ENCODE data around the gene FHIT.
"Not testable (repeated sequence)": the region's sequence is repeated elsewhere in the genome, so short reads cannot be mapped to it uniquely, and the experiment has no call there.

The FHIT gene

GRCh38 chr3:61224823-61225222 is 26.4 kb downstream of the FHIT start:
- no peak for DNase-seq

- no peak for DNase-seq
These were observed 27.8 kb downstream of the FHIT start for GRCh38 chr3:61223451-61223850.

GRCh38 chr3:61222467-61222866 is 28.8 kb downstream of the FHIT start:
- no peak for DNase-seq

- no peak for DNase-seq
These were observed 29.4 kb downstream of the FHIT start for GRCh38 chr3:61221759-61222362.

- DNase-seq = no peak
These were observed 32.7 kb downstream of the FHIT start for GRCh38 chr3:61218504-61218903.

GRCh38 chr3:61216171-61216570 is 35.1 kb downstream of the FHIT start:
- not testable (repeated sequence) for DNase-seq

GRCh38 chr3:61202086-61202485 is 49.2 kb downstream of the FHIT start:
- DNase-seq = no peak

GRCh38 chr3:61201071-61201470 is 50.2 kb downstream of the FHIT start:
- DNase-seq = no peak

GRCh38 chr3:61200270-61200669 is 51.0 kb downstream of the FHIT start:
- no peak for DNase-seq

- DNase-seq = peak; percentile 18
These were observed 51.4 kb downstream of the FHIT start for GRCh38 chr3:61199843-61200242.

- no peak for DNase-seq
These were observed 56.2 kb downstream of the FHIT start for GRCh38 chr3:61194892-61195538.

- DNase-seq = peak; percentile 60
These were observed 59.0 kb downstream of the FHIT start for GRCh38 chr3:61192222-61192621.

- not testable (repeated sequence) for DNase-seq
These were observed 61.0 kb downstream of the FHIT start for GRCh38 chr3:61190205-61190604.

GRCh38 chr3:61186030-61186429 is 65.2 kb downstream of the FHIT start:
- no peak for DNase-seq

GRCh38 chr3:61184956-61185355 is 66.3 kb downstream of the FHIT start:
- no peak for DNase-seq

- peak; percentile 3 for DNase-seq
These were observed 68.6 kb downstream of the FHIT start for GRCh38 chr3:61182662-61183061.

GRCh38 chr3:61181874-61182273 is 69.4 kb downstream of the FHIT start:
- peak; percentile 65 for DNase-seq

- DNase-seq = no peak
These were observed 71.0 kb downstream of the FHIT start for GRCh38 chr3:61180206-61180605.

- DNase-seq = no peak
These were observed 73.1 kb downstream of the FHIT start for GRCh38 chr3:61178167-61178566.

- DNase-seq = peak; percentile 1
These were observed 73.8 kb downstream of the FHIT start for GRCh38 chr3:61177450-61177849.

GRCh38 chr3:61173676-61174075 is 77.6 kb downstream of the FHIT start:
- DNase-seq = peak; percentile 10

- peak; percentile 27 for DNase-seq
These were observed 78.6 kb downstream of the FHIT start for GRCh38 chr3:61172684-61173083.

- DNase-seq = no peak
These were observed 79.0 kb downstream of the FHIT start for GRCh38 chr3:61172203-61172602.

- DNase-seq = no peak
These were observed 81.5 kb downstream of the FHIT start for GRCh38 chr3:61169621-61170251.

GRCh38 chr3:61168286-61168685 is 83.0 kb downstream of the FHIT start:
- no peak for DNase-seq
